Neuron (in vitro differentiated cells): ENCODE measurements around the gene OR52I1.
A peak's percentile ranks its signal among the peaks of the same experiment; 100 is the strongest.

ENCODE experiments used
- H2AFZ ChIP-seq: one replicate; pipeline ENCODE4 v1.6.1; 2013; ENCODE audit warnings: low read depth, mild to moderate bottlenecking, inconsistent platforms, low read length, moderate library complexity
- H3K27me3 ChIP-seq: one replicate; pipeline ENCODE4 v1.6.1; 2013; ENCODE audit warnings: low read length; ENCODE audit not compliant: insufficient read depth
- H3K36me3 ChIP-seq: one replicate; pipeline ENCODE4 v1.6.1; 2013; ENCODE audit warnings: low read length; ENCODE audit not compliant: insufficient read depth
- H3K4me1 ChIP-seq: one replicate; pipeline ENCODE4 v1.6.1; 2013; ENCODE audit warnings: low read length; ENCODE audit not compliant: insufficient read depth
- H3K4me3 ChIP-seq: 2 replicates; pipeline ENCODE4 v1.5.1; 2013; ENCODE audit warnings: mild to moderate bottlenecking, low read length, moderate library complexity
- H3K9me3 ChIP-seq: one replicate; pipeline ENCODE4 v1.6.1; 2013; ENCODE audit warnings: low read length

The OR52I1 gene

GRCh38 chr11:4581443-4581842, 12.4 kb upstream of the OR52I1 start, which contains the start of gene OR52I2:
OR52I2 (plus strand) TSS chr11:4581743.
- Histone ChIP-seq H3K36me3 (no peaks in the 10 kb centered on the region), H3K9me3 (no peaks in the 10 kb centered on the region), H3K4me1 (no peaks in the 10 kb centered on the region), H2AFZ (no peak within 1 kb of the TSS), H3K4me3 (no peak within 1 kb of the TSS), H3K27me3 (no peaks in the 10 kb centered on the region)

- Histone ChIP-seq H3K4me3 (no peak overlapping the region), H2AFZ (no peak overlapping the region), H3K36me3 (no peaks in the 10 kb centered on the region), H3K27me3 (no peaks in the 10 kb centered on the region), H3K4me1 (no peaks in the 10 kb centered on the region), H3K9me3 (no peaks in the 10 kb centered on the region)
These were observed 4.8 kb upstream of the OR52I1 start for GRCh38 chr11:4589017-4589416.

- Histone ChIP-seq H2AFZ (no peak overlapping the region), H3K4me3 (no peak overlapping the region), H3K27me3 (no peaks in the 10 kb centered on the region), H3K9me3 (no peaks in the 10 kb centered on the region), H3K36me3 (peaks cover 35% of the 10 kb centered on the region), H3K4me1 (peaks cover 8% of the 10 kb centered on the region)
These were observed 11.2 kb downstream of the OR52I1 start for GRCh38 chr11:4605057-4605456.

- Histone ChIP-seq H3K27me3 (no peaks in the 10 kb centered on the region), H2AFZ (no peak overlapping the region), H3K4me3 (peak overlapping the region; percentile 78), H3K9me3 (no peaks in the 10 kb centered on the region), H3K4me1 (peaks cover 8% of the 10 kb centered on the region), H3K36me3 (peaks cover 22% of the 10 kb centered on the region)
These were observed 12.6 kb downstream of the OR52I1 start for GRCh38 chr11:4606231-4607015.

- Histone ChIP-seq H3K4me3 (peak overlapping the region; percentile 78), H2AFZ (peak overlapping the region; percentile 69), H3K27me3 (no peaks in the 10 kb centered on the region), H3K4me1 (peaks cover 11% of the 10 kb centered on the region), H3K9me3 (no peaks in the 10 kb centered on the region), H3K36me3 (peaks cover 15% of the 10 kb centered on the region)
These were observed 13.3 kb downstream of the OR52I1 start for GRCh38 chr11:4607096-4607495.

- Histone ChIP-seq H3K4me3 (peak within 1 kb of the TSS; percentile 78), H2AFZ (peak within 1 kb of the TSS; percentile 69), H3K9me3 (no peaks in the 10 kb centered on the region), H3K4me1 (peaks cover 16% of the 10 kb centered on the region), H3K36me3 (peaks cover 13% of the 10 kb centered on the region), H3K27me3 (no peaks in the 10 kb centered on the region)
These were observed 14.2 kb downstream of the OR52I1 start, which contains the start of gene TRIM68 for GRCh38 chr11:4607781-4608666. TRIM68 (minus strand) TSS chr11:4608231; CDS start chr11:4605504, 2,727 bp downstream.

DNA sequence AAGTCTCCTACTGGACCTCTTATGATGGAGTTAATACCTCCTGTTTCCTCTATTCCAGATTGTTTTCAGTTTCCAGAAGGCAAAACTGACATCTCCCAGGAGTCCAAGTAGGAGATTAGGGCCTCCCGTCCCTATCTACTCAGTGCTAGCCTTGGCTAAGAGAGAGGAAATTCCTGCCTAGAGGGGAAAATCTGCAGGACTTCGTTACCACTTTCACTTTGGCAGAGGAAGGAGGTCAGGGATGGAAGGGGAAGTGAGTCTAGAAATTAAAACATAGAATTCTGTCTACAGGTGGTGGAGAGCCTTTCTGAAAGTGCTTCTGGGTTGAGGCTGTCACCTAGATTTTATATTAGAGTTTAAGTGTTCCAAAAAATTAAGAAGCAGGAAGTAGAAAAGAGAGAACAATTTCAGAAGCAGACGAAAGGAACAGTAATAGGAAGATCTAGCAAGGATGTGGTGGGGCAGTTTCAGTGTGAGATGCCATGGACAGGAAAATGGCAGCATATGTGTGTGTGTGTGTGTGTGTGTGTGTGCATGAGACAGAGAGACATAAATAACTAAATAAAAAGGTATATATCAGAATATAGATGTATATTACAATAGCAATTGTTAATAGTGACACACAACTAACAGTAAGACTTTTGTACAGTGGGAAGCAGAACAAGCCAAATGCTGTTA, 16.6 kb downstream of the OR52I1 start:
- H3K4me3 ChIP-seq: no peak overlapping the region
- H3K36me3 ChIP-seq: no peaks in the 10 kb centered on the region
- H3K9me3 ChIP-seq: no peaks in the 10 kb centered on the region
- peaks cover 4% of the 10 kb centered on the region for H3K27me3 ChIP-seq
- no peak overlapping the region for H2AFZ ChIP-seq
- peaks cover 16% of the 10 kb centered on the region for H3K4me1 ChIP-seq

DNA sequence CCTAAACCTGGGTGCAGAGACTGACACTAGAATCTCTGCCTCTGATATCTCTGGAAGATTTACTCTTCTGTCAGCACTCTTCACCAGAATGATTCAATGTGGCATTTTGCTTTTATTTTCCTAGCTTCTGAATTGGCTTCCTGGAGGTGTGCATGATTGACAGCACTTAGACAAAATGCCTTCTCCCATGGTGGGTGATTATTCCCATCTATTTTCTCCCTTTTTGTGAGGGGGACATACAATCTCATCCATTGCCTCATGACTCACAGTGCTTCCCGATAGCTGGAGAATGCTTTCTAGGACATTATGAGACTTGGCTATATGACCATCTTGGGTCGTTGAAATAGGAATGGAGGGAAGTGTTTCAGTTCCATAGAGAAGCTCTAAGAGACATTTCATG, 18.1 kb downstream of the OR52I1 start:
- Histone ChIP-seq H3K4me3 (no peak overlapping the region), H2AFZ (no peak overlapping the region), H3K36me3 (no peaks in the 10 kb centered on the region), H3K9me3 (no peaks in the 10 kb centered on the region), H3K4me1 (peaks cover 14% of the 10 kb centered on the region), H3K27me3 (peaks cover 4% of the 10 kb centered on the region)

GRCh38 chr11:4615856-4616444, 22.1 kb downstream of the OR52I1 start:
- H2AFZ ChIP-seq: no peak overlapping the region
- no peaks in the 10 kb centered on the region for H3K9me3 ChIP-seq
- no peaks in the 10 kb centered on the region for H3K36me3 ChIP-seq
- H3K4me3 ChIP-seq: no peak overlapping the region
- H3K27me3 ChIP-seq: peaks cover 6% of the 10 kb centered on the region
- H3K4me1 ChIP-seq: peaks cover 8% of the 10 kb centered on the region

GRCh38 chr11:4619514-4619913, 25.7 kb downstream of the OR52I1 start:
- no peaks in the 10 kb centered on the region for H3K4me1 ChIP-seq
- H3K27me3 ChIP-seq: peaks cover 4% of the 10 kb centered on the region
- H3K36me3 ChIP-seq: no peaks in the 10 kb centered on the region
- no peak overlapping the region for H3K4me3 ChIP-seq
- H3K9me3 ChIP-seq: no peaks in the 10 kb centered on the region
- H2AFZ ChIP-seq: no peak overlapping the region

GRCh38 chr11:4626207-4627099, 32.6 kb downstream of the OR52I1 start:
- H3K9me3 ChIP-seq: no peaks in the 10 kb centered on the region

GRCh38 chr11:4636136-4636535, 42.3 kb downstream of the OR52I1 start:
- Histone ChIP-seq H3K27me3 (no peaks in the 10 kb centered on the region), H3K9me3 (no peaks in the 10 kb centered on the region), H3K4me1 (no peaks in the 10 kb centered on the region), H2AFZ (no peak overlapping the region), H3K4me3 (no peak overlapping the region), H3K36me3 (no peaks in the 10 kb centered on the region)

More at GRCh38 chr11:4626207-4627099, 32.6 kb downstream of the OR52I1 start:
- no peaks in the 10 kb centered on the region for H3K4me1 ChIP-seq
- no peak overlapping the region for H2AFZ ChIP-seq
- H3K36me3 ChIP-seq: no peaks in the 10 kb centered on the region
- no peak overlapping the region for H3K4me3 ChIP-seq
- H3K27me3 ChIP-seq: no peaks in the 10 kb centered on the region
